Activated CD4-positive, alpha-beta T cell treated with anti-CD3 and anti-CD28 coated beads, Interleukin-2, Interleukin-4, amounts not matched to agents 100 ng/mL and 50 ng/mL, durations not matched to agents 16 hours and 8 hours (primary cell): ENCODE results near the gene USP3.

Experiments used
- DNase-seq: peaks from one replicate; pipeline ENCODE4 v3.0.0-alpha.2; 2020; ENCODE audit warnings: low spot score

USP3 gene

DNA sequence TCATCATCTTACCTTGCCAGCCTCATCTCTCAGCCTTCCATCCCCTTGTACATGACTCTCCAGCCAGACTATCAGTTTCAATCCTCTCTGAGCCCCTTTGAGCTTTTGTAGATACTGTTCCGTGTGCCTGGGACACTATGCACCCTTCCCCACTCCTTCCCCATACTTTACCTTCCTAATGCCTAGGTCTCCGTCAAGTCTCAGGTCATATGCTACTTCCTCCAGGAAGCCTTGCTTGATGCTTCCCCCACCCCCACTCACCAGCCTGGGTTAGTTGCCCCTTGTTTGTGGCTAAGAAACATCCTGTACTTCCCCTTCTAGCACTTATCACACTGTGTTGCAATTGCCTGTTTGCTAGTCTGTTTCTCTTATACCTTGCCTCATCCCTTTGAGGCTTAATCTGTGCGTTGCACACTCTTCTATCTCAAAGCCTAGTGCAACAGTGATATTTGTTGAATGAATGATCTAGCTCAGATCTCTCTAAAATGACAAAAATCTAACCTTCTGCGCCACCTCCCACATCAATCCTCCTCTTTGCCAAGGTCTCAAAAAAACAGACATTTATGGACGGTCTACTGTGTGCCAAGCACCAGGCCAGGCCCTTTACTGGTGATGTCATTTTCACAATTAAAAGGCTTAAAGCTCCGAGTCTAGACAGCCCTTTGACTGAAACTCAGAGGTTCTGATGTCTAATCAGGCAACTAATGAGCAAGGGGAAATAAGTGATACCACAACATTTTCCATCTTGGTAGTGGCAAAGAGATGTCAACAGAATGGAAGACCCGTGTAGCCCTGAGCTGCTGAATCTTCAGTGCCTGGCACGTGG lies 6.5 kb upstream of the USP3 start:
- DNase-seq = peak; percentile 81

DNA sequence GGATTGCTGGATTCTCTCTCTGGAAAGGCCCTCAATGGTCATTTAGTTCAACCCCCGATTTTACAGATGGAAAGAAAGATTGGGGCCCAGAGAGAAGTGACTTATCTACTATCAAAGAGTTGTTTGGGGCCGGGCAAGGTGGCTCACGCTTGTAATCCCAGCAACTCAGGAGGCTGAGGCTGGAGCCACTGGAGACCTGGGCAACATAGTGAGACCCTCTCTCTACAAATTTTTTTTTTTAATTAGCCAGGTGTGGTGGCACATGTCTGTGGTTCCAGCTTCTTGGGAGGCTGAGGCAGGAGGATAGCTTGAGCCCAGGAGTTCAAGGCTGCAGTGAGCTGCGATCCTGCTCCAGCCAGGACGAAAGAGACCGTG lies 5.2 kb upstream of the USP3 start:
- no peak for DNase-seq

- no peak for DNase-seq
Observed at GRCh38 chr15:63499611-63500010, 4.8 kb upstream of the USP3 start.

- DNase-seq = no peak
Observed at GRCh38 chr15:63500265-63501250, 3.8 kb upstream of the USP3 start.

- DNase-seq = no peak
Observed at GRCh38 chr15:63501256-63502089, 2.9 kb upstream of the USP3 start.

- DNase-seq = no peak
Observed at GRCh38 chr15:63502137-63502766, 2.1 kb upstream of the USP3 start.

GRCh38 chr15:63502843-63503738 lies 1.3 kb upstream of the USP3 start:
- peak; percentile 91 for DNase-seq

DNA sequence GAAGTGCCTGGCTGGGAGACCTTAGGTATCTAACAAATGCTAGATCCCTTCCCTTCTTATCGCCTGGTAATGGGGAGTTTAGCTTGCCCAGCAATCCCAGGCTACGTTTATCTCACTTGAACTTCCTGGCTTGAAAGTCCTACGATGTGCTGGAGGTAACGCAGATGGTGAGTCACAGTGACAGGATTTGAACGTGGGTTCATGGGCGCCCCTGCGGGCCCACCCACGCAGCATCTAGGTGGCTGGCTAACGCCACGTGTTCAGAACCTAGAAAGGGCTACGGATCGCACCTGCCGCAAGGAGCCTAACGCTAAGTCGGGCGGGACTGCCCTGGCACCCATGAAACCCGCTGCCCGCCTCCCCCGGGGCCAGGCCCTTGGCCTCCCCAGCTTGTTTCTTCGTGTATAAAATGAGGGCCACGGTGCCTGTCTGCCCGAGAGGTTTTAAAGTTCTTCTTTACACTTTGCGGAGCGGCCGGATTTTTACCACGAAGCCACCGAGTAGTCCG lies 600 bp upstream of the USP3 start:
- DNase-seq = peak; percentile 82

- peak; percentile 51 for DNase-seq
Observed at GRCh38 chr15:63504979-63505841, 817 bp downstream of the USP3 start.

DNA sequence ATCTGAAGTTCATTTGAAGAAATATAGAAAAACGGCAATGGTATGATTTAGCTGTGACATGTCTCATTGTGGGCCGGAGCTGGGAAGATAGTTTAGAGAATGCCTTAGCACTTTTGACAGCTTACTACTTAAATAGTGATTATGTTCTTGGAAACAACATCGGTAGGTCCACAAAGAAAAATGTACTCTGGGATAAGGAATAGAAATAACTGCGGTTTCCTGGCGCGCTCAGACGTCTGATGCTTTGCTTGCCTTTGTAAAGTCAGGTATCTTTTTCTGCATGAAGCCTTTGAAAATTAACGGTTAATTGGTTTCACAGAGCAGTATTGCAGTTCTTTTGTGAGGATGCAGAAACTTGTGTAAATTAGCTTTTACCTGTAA lies 1.4 kb downstream of the USP3 start:
- no peak for DNase-seq

GRCh38 chr15:63506537-63507035 lies 2.2 kb downstream of the USP3 start:
- DNase-seq = peak; percentile 48

- no peak for DNase-seq
Observed at GRCh38 chr15:63507878-63508818, 3.8 kb downstream of the USP3 start.

- no peak for DNase-seq
Observed at GRCh38 chr15:63509056-63509954, 4.9 kb downstream of the USP3 start.

DNA sequence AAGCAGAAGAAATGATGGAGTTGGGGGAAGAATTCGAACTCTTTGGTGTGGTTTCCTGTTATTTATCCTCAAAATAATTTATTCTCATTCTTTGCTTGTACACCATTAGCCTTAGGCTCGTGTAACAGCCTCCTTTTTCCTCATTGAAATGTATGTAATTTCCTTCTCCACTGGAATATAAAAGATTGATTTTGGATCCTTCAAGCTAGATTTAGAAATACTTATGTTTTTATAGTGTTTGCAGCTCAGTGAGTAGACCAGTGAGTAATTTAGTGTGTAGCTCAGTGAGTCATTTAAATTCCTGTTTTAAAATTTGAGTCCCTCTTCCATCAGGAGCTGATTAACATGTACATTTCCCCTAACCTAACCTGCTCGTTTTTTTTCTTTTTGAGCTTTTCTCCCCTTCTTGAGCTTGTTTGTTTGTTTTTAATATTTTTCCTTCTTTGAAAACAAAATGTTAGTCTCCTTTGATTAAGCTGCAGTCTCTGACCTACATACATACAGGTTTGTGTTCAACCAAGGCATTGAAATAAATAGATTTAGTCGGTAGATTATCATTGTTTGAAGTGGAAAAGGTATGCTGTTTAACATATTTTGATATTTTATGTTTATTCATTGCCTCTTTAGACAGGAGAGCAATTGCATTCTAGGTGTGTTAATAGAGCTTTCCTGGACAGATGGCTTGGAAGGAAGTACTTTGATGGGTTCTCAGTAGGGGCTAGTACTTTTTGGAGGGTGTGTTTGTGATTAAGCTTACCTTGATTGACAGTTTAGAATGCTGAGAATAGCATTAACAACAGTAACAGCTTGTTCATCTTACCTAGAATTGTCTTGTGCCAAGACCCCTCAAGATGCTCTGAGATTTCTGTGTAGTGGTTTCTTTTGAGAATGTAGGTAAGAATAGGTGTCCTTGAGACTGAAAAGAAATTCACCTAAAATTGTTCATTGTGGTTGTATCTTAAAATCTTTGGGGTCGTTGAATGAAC lies 5.9 kb downstream of the USP3 start:
- DNase-seq = no peak

DNA sequence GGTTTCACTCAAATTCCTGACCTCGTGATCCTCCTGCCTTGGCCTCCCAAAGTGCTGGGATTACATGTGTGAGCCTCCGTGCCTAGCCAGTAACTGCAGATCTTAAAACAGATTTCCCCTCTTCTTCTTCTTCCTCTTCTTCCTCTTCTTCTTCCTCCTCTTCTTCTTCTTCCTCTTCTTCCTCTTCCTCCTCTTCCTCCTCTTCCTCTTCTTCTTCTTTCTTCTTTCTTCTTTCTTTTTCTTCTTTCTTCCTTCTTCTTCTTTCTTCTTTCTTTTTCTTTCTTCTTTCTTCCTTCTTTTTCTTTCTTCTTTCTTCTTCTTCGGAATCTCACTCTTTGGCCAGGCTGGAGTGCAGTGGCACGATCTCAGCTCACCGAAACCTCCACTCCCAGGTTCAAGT lies 7.8 kb downstream of the USP3 start:
- DNase-seq = no peak

GRCh38 chr15:63513271-63513670 lies 8.9 kb downstream of the USP3 start:
- DNase-seq = no peak
